ENCODE results near the gene HOXA9. TPM values are rescaled to one million over a fixed set of nuclear protein-coding genes. Genes with fewer than 3 reads are reported as not detected.

The HOXA9 gene
- polyA plus RNA-seq, 4 donors = 0.28 to 74.3 TPM; not detected in 2

- no peak for FAIRE-seq
- peaks cover 0 to 13% of the 10 kb centered on the region in 2 donors for H3K9me3 ChIP-seq (ENCODE audit: control insufficient read depth in 2 of 2, insufficient read depth in 1 of 2, low read depth in 1 of 2, low read length in 1 of 2)
- WGBS, 3 donors = 18 to 32% (median 31%) methylated on average over 30 of the region's 30 CpGs
- H3K36me3 ChIP-seq (ENCODE audit: control insufficient read depth in 3 of 3, insufficient read depth in 2 of 3, low read depth in 1 of 3, low read length in 3 of 3) = peaks cover 0 to 7% (median 0%) of the 10 kb centered on the region in 3 donors
- H3K4me3 ChIP-seq (ENCODE audit: low read depth in 1 of 3, low read length in 3 of 3) = peak overlapping the region in 1 of 3 donors; percentile 3
- peaks cover 10 to 99% (median 76%) of the 10 kb centered on the region in 3 donors for H3K27me3 ChIP-seq (ENCODE audit: control insufficient read depth in 3 of 3, insufficient read depth in 3 of 3, low read length in 3 of 3)
- DNase-seq = peak in 1 of 2 donors; percentile 72
- peak overlapping the region in 1 of 3 donors; percentile 13 for H3K27ac ChIP-seq (ENCODE audit: low read depth in 1 of 3, low read length in 2 of 3)
- peaks cover 0 to 11% (median 0%) of the 10 kb centered on the region in 3 donors for H3K4me1 ChIP-seq (ENCODE audit: control insufficient read depth in 3 of 3, insufficient read depth in 2 of 3, low read depth in 1 of 3, low read length in 2 of 3)
Observed at GRCh38 chr7:27161721-27162560, 3.4 kb downstream of the HOXA9 start.

GRCh38 chr7:27161214-27161720 lies 4.1 kb downstream of the HOXA9 start:
- DNase-seq (no peak), FAIRE-seq (no peak)
- Histone ChIP-seq H3K4me1 (ENCODE audit: control insufficient read depth in 3 of 3, insufficient read depth in 2 of 3, low read depth in 1 of 3, low read length in 2 of 3) (peaks cover 0 to 14% (median 0%) of the 10 kb centered on the region in 3 donors), H3K36me3 (ENCODE audit: control insufficient read depth in 3 of 3, insufficient read depth in 2 of 3, low read depth in 1 of 3, low read length in 3 of 3) (peaks cover 0 to 7% (median 0%) of the 10 kb centered on the region in 3 donors), H3K9me3 (ENCODE audit: control insufficient read depth in 2 of 2, insufficient read depth in 1 of 2, low read depth in 1 of 2, low read length in 1 of 2) (peaks cover 0 to 8% of the 10 kb centered on the region in 2 donors), H3K27me3 (ENCODE audit: control insufficient read depth in 3 of 3, insufficient read depth in 3 of 3, low read length in 3 of 3) (peaks cover 14 to 98% (median 75%) of the 10 kb centered on the region in 3 donors), H3K27ac (ENCODE audit: low read depth in 1 of 3, low read length in 2 of 3) (no peak overlapping the region), H3K4me3 (ENCODE audit: low read depth in 1 of 3, low read length in 3 of 3) (peak overlapping the region; percentile 28 to 45 (median 31))
- 3 to 7% (median 3%) methylated on average over 19 to 27 of the region's 27 CpGs for WGBS, 3 donors

- peak overlapping the region; percentile 28 to 45 (median 31) for H3K4me3 ChIP-seq (ENCODE audit: low read depth in 1 of 3, low read length in 3 of 3)
- peaks cover 14 to 98% (median 75%) of the 10 kb centered on the region in 3 donors for H3K27me3 ChIP-seq (ENCODE audit: control insufficient read depth in 3 of 3, insufficient read depth in 3 of 3, low read length in 3 of 3)
- 1 to 2% (median 1%) methylated on average over 50 to 54 of the region's 54 CpGs for WGBS, 3 donors
- peak; percentile 49 to 94 for DNase-seq
- peaks cover 0 to 18% (median 0%) of the 10 kb centered on the region in 3 donors for H3K4me1 ChIP-seq (ENCODE audit: control insufficient read depth in 3 of 3, insufficient read depth in 2 of 3, low read depth in 1 of 3, low read length in 2 of 3)
- peaks cover 0 to 7% (median 0%) of the 10 kb centered on the region in 3 donors for H3K36me3 ChIP-seq (ENCODE audit: control insufficient read depth in 3 of 3, insufficient read depth in 2 of 3, low read depth in 1 of 3, low read length in 3 of 3)
- peak overlapping the region in 1 of 3 donors; percentile 44 for H3K27ac ChIP-seq (ENCODE audit: low read depth in 1 of 3, low read length in 2 of 3)
- H3K9me3 ChIP-seq (ENCODE audit: control insufficient read depth in 2 of 2, insufficient read depth in 1 of 2, low read depth in 1 of 2, low read length in 1 of 2) = peaks cover 0 to 3% of the 10 kb centered on the region in 2 donors
- FAIRE-seq = no peak
Observed at GRCh38 chr7:27160546-27161213, 4.7 kb downstream of the HOXA9 start.

- peaks cover 0 to 23% (median 0%) of the 10 kb centered on the region in 3 donors for H3K4me1 ChIP-seq (ENCODE audit: control insufficient read depth in 3 of 3, insufficient read depth in 2 of 3, low read depth in 1 of 3, low read length in 2 of 3)
- H3K27me3 ChIP-seq (ENCODE audit: control insufficient read depth in 3 of 3, insufficient read depth in 3 of 3, low read length in 3 of 3) = peaks cover 14 to 98% (median 75%) of the 10 kb centered on the region in 3 donors
- FAIRE-seq = no peak
- no peak for DNase-seq
- H3K27ac ChIP-seq (ENCODE audit: low read depth in 1 of 3, low read length in 2 of 3) = no peak overlapping the region
- H3K4me3 ChIP-seq (ENCODE audit: low read depth in 1 of 3, low read length in 3 of 3) = peak overlapping the region in 2 of 3 donors; percentile 4 to 45
- H3K36me3 ChIP-seq (ENCODE audit: control insufficient read depth in 3 of 3, insufficient read depth in 2 of 3, low read depth in 1 of 3, low read length in 3 of 3) = peaks cover 0 to 7% (median 0%) of the 10 kb centered on the region in 3 donors
- 14 to 33% (median 25%) methylated on average over 23 of the region's 23 CpGs for WGBS, 3 donors
- H3K9me3 ChIP-seq (ENCODE audit: control insufficient read depth in 2 of 2, insufficient read depth in 1 of 2, low read depth in 1 of 2, low read length in 1 of 2) = peaks cover 0 to 3% of the 10 kb centered on the region in 2 donors
Observed at GRCh38 chr7:27160145-27160545, 5.2 kb downstream of the HOXA9 start.

- Histone ChIP-seq H3K4me3 (ENCODE audit: low read depth in 1 of 3, low read length in 3 of 3) (peak overlapping the region in 1 of 3 donors; percentile 45), H3K36me3 (ENCODE audit: control insufficient read depth in 3 of 3, insufficient read depth in 2 of 3, low read depth in 1 of 3, low read length in 3 of 3) (peaks cover 0 to 7% (median 0%) of the 10 kb centered on the region in 3 donors), H3K4me1 (ENCODE audit: control insufficient read depth in 3 of 3, insufficient read depth in 2 of 3, low read depth in 1 of 3, low read length in 2 of 3) (peaks cover 0 to 25% (median 0%) of the 10 kb centered on the region in 3 donors), H3K27ac (ENCODE audit: low read depth in 1 of 3, low read length in 2 of 3) (no peak overlapping the region), H3K27me3 (ENCODE audit: control insufficient read depth in 3 of 3, insufficient read depth in 3 of 3, low read length in 3 of 3) (peaks cover 12 to 98% (median 71%) of the 10 kb centered on the region in 3 donors), H3K9me3 (ENCODE audit: control insufficient read depth in 2 of 2, insufficient read depth in 1 of 2, low read depth in 1 of 2, low read length in 1 of 2) (peaks cover 0 to 3% of the 10 kb centered on the region in 2 donors)
- FAIRE-seq (no peak), DNase-seq (no peak)
- whole genome bisulfite sequencing, 3 donors = 27 to 51% (median 42%) methylated on average over 27 of the region's 27 CpGs
Observed at GRCh38 chr7:27159266-27160144, 5.8 kb downstream of the HOXA9 start.

- Histone ChIP-seq H3K4me3 (ENCODE audit: low read depth in 1 of 3, low read length in 3 of 3) (no peak overlapping the region), H3K36me3 (ENCODE audit: control insufficient read depth in 3 of 3, insufficient read depth in 2 of 3, low read depth in 1 of 3, low read length in 3 of 3) (peaks cover 0 to 7% (median 0%) of the 10 kb centered on the region in 3 donors), H3K27ac (ENCODE audit: low read depth in 1 of 3, low read length in 2 of 3) (no peak overlapping the region), H3K27me3 (ENCODE audit: control insufficient read depth in 3 of 3, insufficient read depth in 3 of 3, low read length in 3 of 3) (peaks cover 16 to 98% (median 70%) of the 10 kb centered on the region in 3 donors), H3K4me1 (ENCODE audit: control insufficient read depth in 3 of 3, insufficient read depth in 2 of 3, low read depth in 1 of 3, low read length in 2 of 3) (peaks cover 0 to 20% (median 0%) of the 10 kb centered on the region in 3 donors), H3K9me3 (ENCODE audit: control insufficient read depth in 2 of 2, insufficient read depth in 1 of 2, low read depth in 1 of 2, low read length in 1 of 2) (peaks cover 0 to 3% of the 10 kb centered on the region in 2 donors)
- no peak for FAIRE-seq
- 17 to 34% (median 28%) methylated on average over 35 of the region's 35 CpGs for WGBS, 3 donors
- no peak for DNase-seq
Observed at GRCh38 chr7:27158436-27159265, 6.7 kb downstream of the HOXA9 start.

Measured in small intestine (tissue), 7 donors.